Panc1 (cell line): ENCODE data around the gene DNAJB5. TPM values are rescaled to one million over a fixed set of nuclear protein-coding genes. Genes with fewer than 3 reads are reported as not detected.

ENCODE experiments used
- ATAC-seq: fragments of 200-7000 bp; cut with Tn5 transposase; 2 replicates; pipeline ENCODE4 v1.9.1; 2020; ENCODE audit warnings: mild to moderate bottlenecking, moderate library complexity
- BruUV-seq: library from RNA; stranded (reverse); fragments of 400-500 nt; replicated peaks from 2 replicates; lab custom pipeline; 2021; lab: Mats Ljungman, UMichigan
- CTCF ChIA-PET: fragments of 300-600 bp; sonication (Branson Sonifier 250); formaldehyde crosslinking; loops from one replicate; lab custom pipeline; 2022; ENCODE audit warnings: antibody characterized with exemption; lab: Charles Lee
- POLR2A ChIA-PET: fragments of 300-600 bp; sonication (Branson Sonifier 250); formaldehyde crosslinking; loops from one replicate; lab custom pipeline; 2022; ENCODE audit warnings: antibody characterized with exemption; lab: Charles Lee
- DNase-seq: peaks from one replicate; pipeline ENCODE4 v3.0.0-alpha.2; 2010; ENCODE audit warnings: low read depth, low spot score
- H3K27ac ChIP-seq: 2 replicates; pipeline ENCODE4 v1.5.1; 2011; ENCODE audit warnings: mild to moderate bottlenecking, low read length, inconsistent platforms
- H3K27me3 ChIP-seq: fragments of 200-500 bp; sonication (Bioruptor generic); 2 replicates; pipeline ENCODE4 v1.6.0; 2014; ENCODE audit warnings: low read length, inconsistent platforms; ENCODE audit not compliant: control insufficient read depth, insufficient read depth
- H3K36me3 ChIP-seq: fragments of 200-500 bp; sonication (Bioruptor generic); 2 replicates; pipeline ENCODE4 v1.5.1; 2014; ENCODE audit warnings: inconsistent platforms, mild to moderate bottlenecking, low read length, moderate library complexity; ENCODE audit not compliant: control insufficient read depth, insufficient read depth
- H3K4me1 ChIP-seq: 2 replicates; pipeline ENCODE4 v1.5.1; 2011; ENCODE audit warnings: inconsistent platforms, mild to moderate bottlenecking, low read length, moderate library complexity; ENCODE audit not compliant: control insufficient read depth, insufficient read depth
- H3K4me3 ChIP-seq, 2 experiments: 2 replicates each; pipeline ENCODE4 v1.5.1; 2011 to 2012; ENCODE audit warnings: low read depth in 2 of 2, low read length in 2 of 2, mild to moderate bottlenecking in 2 of 2, inconsistent platforms in 1 of 2, moderate library complexity in 1 of 2
- H3K9me3 ChIP-seq: fragments of 200-500 bp; sonication (Bioruptor generic); 2 replicates; pipeline ENCODE4 v1.5.1; 2014; ENCODE audit warnings: low read depth, mild to moderate bottlenecking, inconsistent platforms, low read length, moderate library complexity; ENCODE audit not compliant: control insufficient read depth, insufficient read depth
- CTCF ChIP-seq: fragments of 450-650 bp; IDR thresholded peaks from 2 replicates; pipeline ENCODE4 v1.5.1; 2017; ENCODE audit warnings: mild to moderate bottlenecking
- POLR2AphosphoS5 ChIP-seq: IDR thresholded peaks from 2 replicates; pipeline ENCODE4 v1.6.1; 2012; ENCODE audit warnings: mild to moderate bottlenecking, low read depth, low read length, moderate library complexity
- SIN3A ChIP-seq: IDR thresholded peaks from 2 replicates; pipeline ENCODE4 v1.6.1; 2012; ENCODE audit warnings: low read depth, mild to moderate bottlenecking, low read length, moderate library complexity, borderline replicate concordance; ENCODE audit not compliant: insufficient read depth
- TCF7L2 ChIP-seq: IDR thresholded peaks from 2 replicates; pipeline ENCODE4 v1.6.1; 2011; ENCODE audit warnings: mild to moderate bottlenecking, low read depth, low read length, inconsistent platforms
- in situ Hi-C: cut with HindIII; loops from 2 replicates; pipeline ENCODE4 v1.10.0; 2016; ENCODE audit warnings: low sequenced_read_pairs, low pct_unique_long_range_greater_than_20kb
- intact Hi-C: fragments of 100-400 bp; cut with micrococcal nuclease; formaldehyde crosslinking; loops from one replicate; pipeline ENCODE4 v1.10.0; 2022; ENCODE audit not compliant: unreplicated experiment
- total RNA-seq: library from RNA; stranded (reverse); gene quantifications from one replicate; pipeline ENCODE4 v1.2.1, GENCODE V29; 2021; ENCODE audit not compliant: unreplicated experiment
- TF ChIP-seq, protein P1 (sequence below), 2 experiments: IDR thresholded peaks; 2 replicates each; pipeline ENCODE4 v1.6.1; 2011 to 2012; ENCODE audit warnings: low read depth in 2 of 2, control low read depth in 1 of 2, low read length in 1 of 2, mild to moderate bottlenecking in 1 of 2, moderate library complexity in 1 of 2; ENCODE audit not compliant: insufficient read depth in 1 of 2

The DNAJB5 gene
- total RNA-seq, 1 experiment from 2014 or later = 9.7 TPM

- DNase-seq (no peak), ATAC-seq (no peak)
- ChIA-PET POLR2A (no interaction called here), CTCF (interaction anchor here (0.6 to 1.0 kb wide), 2 partner anchors 98 to 99 kb away, joined by 3 to 5 read pairs; no protein-coding TSS in a partner anchor)
- no peaks in the 10 kb centered on the region for H3K9me3 ChIP-seq
- in situ Hi-C loops = no loop called here
- H3K27me3 ChIP-seq = no peaks in the 10 kb centered on the region
- TF ChIP-seq SIN3A (no peak), TCF7L2 (no peak), CTCF (no peak), POLR2AphosphoS5 (no peak)
- TF ChIP-seq, protein P1, sequence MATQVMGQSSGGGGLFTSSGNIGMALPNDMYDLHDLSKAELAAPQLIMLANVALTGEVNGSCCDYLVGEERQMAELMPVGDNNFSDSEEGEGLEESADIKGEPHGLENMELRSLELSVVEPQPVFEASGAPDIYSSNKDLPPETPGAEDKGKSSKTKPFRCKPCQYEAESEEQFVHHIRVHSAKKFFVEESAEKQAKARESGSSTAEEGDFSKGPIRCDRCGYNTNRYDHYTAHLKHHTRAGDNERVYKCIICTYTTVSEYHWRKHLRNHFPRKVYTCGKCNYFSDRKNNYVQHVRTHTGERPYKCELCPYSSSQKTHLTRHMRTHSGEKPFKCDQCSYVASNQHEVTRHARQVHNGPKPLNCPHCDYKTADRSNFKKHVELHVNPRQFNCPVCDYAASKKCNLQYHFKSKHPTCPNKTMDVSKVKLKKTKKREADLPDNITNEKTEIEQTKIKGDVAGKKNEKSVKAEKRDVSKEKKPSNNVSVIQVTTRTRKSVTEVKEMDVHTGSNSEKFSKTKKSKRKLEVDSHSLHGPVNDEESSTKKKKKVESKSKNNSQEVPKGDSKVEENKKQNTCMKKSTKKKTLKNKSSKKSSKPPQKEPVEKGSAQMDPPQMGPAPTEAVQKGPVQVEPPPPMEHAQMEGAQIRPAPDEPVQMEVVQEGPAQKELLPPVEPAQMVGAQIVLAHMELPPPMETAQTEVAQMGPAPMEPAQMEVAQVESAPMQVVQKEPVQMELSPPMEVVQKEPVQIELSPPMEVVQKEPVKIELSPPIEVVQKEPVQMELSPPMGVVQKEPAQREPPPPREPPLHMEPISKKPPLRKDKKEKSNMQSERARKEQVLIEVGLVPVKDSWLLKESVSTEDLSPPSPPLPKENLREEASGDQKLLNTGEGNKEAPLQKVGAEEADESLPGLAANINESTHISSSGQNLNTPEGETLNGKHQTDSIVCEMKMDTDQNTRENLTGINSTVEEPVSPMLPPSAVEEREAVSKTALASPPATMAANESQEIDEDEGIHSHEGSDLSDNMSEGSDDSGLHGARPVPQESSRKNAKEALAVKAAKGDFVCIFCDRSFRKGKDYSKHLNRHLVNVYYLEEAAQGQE (IDR thresholded peaks at IDR 0.05; ENCODE audit: insufficient read depth in 1 of 2, low read depth in 2 of 2, low read length in 1 of 2) = no peak
- no peak overlapping the region for H3K4me3 ChIP-seq
- intact Hi-C loops = no loop called here
- peaks cover 25% of the 10 kb centered on the region for H3K4me1 ChIP-seq
- no peak overlapping the region for H3K27ac ChIP-seq
- no TSS peak for BruUV-seq
- H3K36me3 ChIP-seq = no peaks in the 10 kb centered on the region
These were observed 8.7 kb downstream of the DNAJB5 start for GRCh38 chr9:34998266-34998665.

DNA sequence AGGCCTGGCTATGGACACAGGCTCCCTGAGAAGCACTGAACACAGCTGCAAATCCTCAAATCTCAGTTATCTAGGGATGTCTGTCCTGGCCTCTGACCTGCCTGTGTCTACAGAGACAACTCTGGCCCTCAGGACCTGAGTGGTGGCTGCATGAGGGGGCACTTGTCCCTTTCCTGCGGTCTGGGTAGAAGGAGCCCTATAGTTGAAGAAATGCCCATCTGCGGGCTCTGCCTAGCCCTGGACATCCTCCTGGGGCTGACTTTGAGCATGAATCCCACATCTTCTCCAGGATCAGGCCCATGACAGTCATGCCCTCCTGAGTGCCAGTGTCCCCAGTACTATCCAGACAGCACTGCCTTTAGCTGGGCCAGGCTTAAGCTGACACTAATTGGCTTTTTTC is 10.0 kb downstream of the DNAJB5 start:
- BruUV-seq = no TSS peak
- H3K27me3 ChIP-seq = no peaks in the 10 kb centered on the region
- H3K27ac ChIP-seq = no peak overlapping the region
- ChIA-PET POLR2A (no interaction called here), CTCF (no interaction called here)
- peaks cover 16% of the 10 kb centered on the region for H3K4me1 ChIP-seq
- intact Hi-C loops = no loop called here
- in situ Hi-C loops = no loop called here
- no peak for ATAC-seq
- H3K36me3 ChIP-seq = no peaks in the 10 kb centered on the region
- H3K4me3 ChIP-seq = no peak overlapping the region
- no peak for DNase-seq
- no peak for TF ChIP-seq CTCF
- TF ChIP-seq TCF7L2 = no peak
- TF ChIP-seq POLR2AphosphoS5 = no peak
- TF ChIP-seq, protein P1 (IDR thresholded peaks at IDR 0.05; ENCODE audit: insufficient read depth in 1 of 2, low read depth in 2 of 2, low read length in 1 of 2) = no peak
- no peak for TF ChIP-seq SIN3A
- no peaks in the 10 kb centered on the region for H3K9me3 ChIP-seq
